Stomach (tissue), 4 donors: ENCODE results near the gene SPTLC2.

Source experiments
- CTCF ChIP-seq, 7 experiments: fragments of 450-650 bp in 4 of 7; fragments of 200-600 bp in 3 of 7; sonication (generic) in 3 of 7; IDR thresholded peaks; one replicate each; pipeline ENCODE4 v1.5.1; 2016 to 2019; ENCODE audit warnings: antibody characterized with exemption in 7 of 7, control low read depth in 2 of 7, mild to moderate bottlenecking in 1 of 7
- EP300 ChIP-seq: sonication (generic); formaldehyde crosslinking; IDR thresholded peaks from one replicate; pipeline ENCODE4 v1.6.1; 2017; ENCODE audit warnings: antibody characterized with exemption
- POLR2A ChIP-seq, 4 donors: fragments of 450-650 bp; IDR thresholded peaks; one replicate each; pipeline ENCODE4 v1.6.1; 2016; ENCODE audit warnings: antibody characterized with exemption in 4 of 4, control low read depth in 2 of 4, mild to moderate bottlenecking in 1 of 4, moderate library complexity in 1 of 4
- POLR2AphosphoS5 ChIP-seq, 3 donors: sonication (generic); formaldehyde crosslinking; IDR thresholded peaks; one replicate each; pipeline ENCODE4 v1.6.1; 2016; ENCODE audit warnings: antibody characterized with exemption in 3 of 3

GRCh38 chr14:77663293-77663692, 46.9 kb upstream of the SPTLC2 start:
- TF ChIP-seq CTCF (IDR thresholded peaks at IDR 0.05) = no peak
- no peak for TF ChIP-seq POLR2A (IDR thresholded peaks at IDR 0.05)
- TF ChIP-seq POLR2AphosphoS5 (IDR thresholded peaks at IDR 0.05) = no peak
- TF ChIP-seq EP300 = no peak
